Activated CD4-positive, alpha-beta T cell treated with anti-CD3 and anti-CD28 coated beads, Interleukin-2, amount 10 ng/mL, durations not matched to agents 7 days and 5 days (primary cell): Measurements from ENCODE around the gene KLHL11. TPM values are rescaled to one million over a fixed set of nuclear protein-coding genes. Genes with fewer than 3 reads are reported as not detected.

Experiments
- CTCF ChIA-PET: fragments of 350-600 bp; sonication (Branson Sonifier 250); formaldehyde crosslinking; loops from one replicate; lab custom pipeline; 2021; ENCODE audit warnings: antibody characterized with exemption; lab: Charles Lee
- POLR2A ChIA-PET: fragments of 350-600 bp; sonication (Branson Sonifier 250); formaldehyde crosslinking; loops from one replicate; lab custom pipeline; 2021; ENCODE audit warnings: antibody characterized with exemption; lab: Charles Lee
- DNase-seq: peaks from one replicate; pipeline ENCODE4 v3.0.0-alpha.2; 2020
- H3K27ac Mint-ChIP-seq: one replicate; pipeline ENCODE4 v1.8.0; 2021; ENCODE audit warnings: mild to moderate bottlenecking, moderate library complexity, mixed read lengths
- H3K27me3 Mint-ChIP-seq: one replicate; pipeline ENCODE4 v1.8.0; 2021; ENCODE audit warnings: mixed read lengths
- H3K36me3 Mint-ChIP-seq: one replicate; pipeline ENCODE4 v1.8.0; 2021; ENCODE audit warnings: low read depth, mixed read lengths
- H3K4me1 Mint-ChIP-seq: one replicate; pipeline ENCODE4 v1.8.0; 2021; ENCODE audit warnings: mixed read lengths
- H3K4me3 Mint-ChIP-seq: one replicate; pipeline ENCODE4 v1.8.0; 2021; ENCODE audit warnings: mild to moderate bottlenecking, moderate library complexity, mixed read lengths
- H3K9me3 Mint-ChIP-seq: one replicate; pipeline ENCODE4 v1.8.0; 2021; ENCODE audit warnings: mixed read lengths
- total RNA-seq, 2 experiments: library from RNA; stranded (reverse); gene quantifications; one replicate each; pipeline ENCODE4 v1.2.3, GENCODE V29; 2021

The KLHL11 gene
- total RNA-seq, 2 experiments from 2014 or later: 13.2 to 13.9 TPM

DNA sequence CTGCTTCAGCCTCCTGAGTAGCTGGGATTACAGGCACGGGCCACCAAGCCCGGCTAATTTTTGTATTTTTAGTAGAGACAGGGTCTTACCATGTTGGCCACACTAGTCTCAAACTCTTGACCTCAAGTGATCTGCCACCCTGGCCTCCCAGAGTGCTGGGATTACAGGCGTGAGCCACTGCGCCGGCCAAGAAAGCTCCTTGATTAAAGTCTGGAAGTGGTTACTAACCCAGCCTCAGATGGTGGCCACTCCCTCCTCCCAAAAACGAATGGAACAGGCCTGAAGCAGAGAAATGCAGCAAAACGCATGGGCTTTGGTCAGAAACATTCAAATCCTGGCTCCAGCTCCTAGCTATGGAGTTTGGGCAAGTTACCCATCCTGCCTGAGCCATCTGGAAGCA is 41.1 kb downstream of the KLHL11 start:
- CTCF ChIA-PET: interaction anchor here (2.3 kb wide), 1 partner anchor 13 kb away, joined by 7 read pairs; the partner anchor contains the start of gene P3H4
- Mint-ChIP-seq H3K4me1 (no peaks in the 10 kb centered on the region), H3K4me3 (no peak overlapping the region)

DNA sequence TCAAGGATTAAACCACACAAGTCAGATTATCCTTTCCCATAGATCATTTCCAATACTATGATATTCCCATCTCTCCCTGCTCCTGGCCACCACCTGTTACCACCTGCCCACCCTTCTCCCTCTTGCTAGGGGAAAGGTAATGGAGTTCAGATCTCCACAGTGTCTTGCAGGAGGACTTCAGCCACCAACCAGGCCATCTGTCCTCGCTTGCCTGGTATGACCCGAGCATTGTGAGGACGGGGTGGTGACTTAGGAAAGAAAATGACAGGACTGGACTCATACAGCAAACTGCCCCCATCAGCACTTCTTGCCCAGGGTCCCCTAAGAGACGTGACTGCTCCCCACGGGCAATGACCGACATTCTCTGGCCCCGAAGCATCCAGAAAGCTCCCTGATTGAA is 41.6 kb downstream of the KLHL11 start:
- Mint-ChIP-seq H3K27me3 (no peaks in the 10 kb centered on the region), H3K4me1 (no peaks in the 10 kb centered on the region), H3K27ac (no peak overlapping the region), H3K9me3 (no peaks in the 10 kb centered on the region), H3K4me3 (no peak overlapping the region), H3K36me3 (no peaks in the 10 kb centered on the region)
- ChIA-PET POLR2A (no interaction called here), CTCF (interaction anchor here (0.6 to 2.3 kb wide), 2 partner anchors 12 to 21 kb away, joined by 4 to 7 read pairs; partner anchors contain the start of gene P3H4)
- no peak for DNase-seq

More for the DNA sequence above, 41.1 kb downstream of the KLHL11 start:
- no peak for DNase-seq
- H3K27me3 Mint-ChIP-seq: no peaks in the 10 kb centered on the region
- no peaks in the 10 kb centered on the region for H3K36me3 Mint-ChIP-seq
- H3K27ac Mint-ChIP-seq: no peak overlapping the region
- no peaks in the 10 kb centered on the region for H3K9me3 Mint-ChIP-seq
- POLR2A ChIA-PET: no interaction called here

DNA sequence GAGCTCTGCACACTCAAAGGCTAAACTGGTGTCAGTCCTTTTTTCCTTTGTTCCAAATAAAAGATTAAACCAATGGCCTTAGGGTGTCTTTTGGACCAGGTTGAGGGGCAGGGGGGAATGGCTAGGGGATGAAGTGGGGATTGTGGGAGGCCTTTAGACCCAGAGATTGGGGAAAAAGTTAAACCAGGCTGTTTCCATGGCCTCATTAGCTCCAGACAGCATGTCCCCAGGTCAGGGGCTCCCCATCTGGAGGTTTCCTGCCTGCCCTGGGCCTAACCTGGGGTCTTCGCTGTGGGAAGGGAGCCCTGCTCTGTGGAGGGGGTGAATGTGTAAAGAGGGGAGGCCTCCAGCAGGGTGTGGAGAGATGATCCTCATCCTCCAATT is 42.1 kb downstream of the KLHL11 start:
- Mint-ChIP-seq H3K4me3 (no peak overlapping the region), H3K27ac (no peak overlapping the region), H3K27me3 (no peaks in the 10 kb centered on the region), H3K9me3 (no peaks in the 10 kb centered on the region), H3K36me3 (no peaks in the 10 kb centered on the region), H3K4me1 (no peaks in the 10 kb centered on the region)
- POLR2A ChIA-PET: no interaction called here
- DNase-seq: no peak
- CTCF ChIA-PET: interaction anchor here (0.6 to 2.3 kb wide), 5 partner anchors 12 to 30 kb away, joined by 3 to 7 read pairs (median 3); partner anchors contain the start of gene P3H4

DNA sequence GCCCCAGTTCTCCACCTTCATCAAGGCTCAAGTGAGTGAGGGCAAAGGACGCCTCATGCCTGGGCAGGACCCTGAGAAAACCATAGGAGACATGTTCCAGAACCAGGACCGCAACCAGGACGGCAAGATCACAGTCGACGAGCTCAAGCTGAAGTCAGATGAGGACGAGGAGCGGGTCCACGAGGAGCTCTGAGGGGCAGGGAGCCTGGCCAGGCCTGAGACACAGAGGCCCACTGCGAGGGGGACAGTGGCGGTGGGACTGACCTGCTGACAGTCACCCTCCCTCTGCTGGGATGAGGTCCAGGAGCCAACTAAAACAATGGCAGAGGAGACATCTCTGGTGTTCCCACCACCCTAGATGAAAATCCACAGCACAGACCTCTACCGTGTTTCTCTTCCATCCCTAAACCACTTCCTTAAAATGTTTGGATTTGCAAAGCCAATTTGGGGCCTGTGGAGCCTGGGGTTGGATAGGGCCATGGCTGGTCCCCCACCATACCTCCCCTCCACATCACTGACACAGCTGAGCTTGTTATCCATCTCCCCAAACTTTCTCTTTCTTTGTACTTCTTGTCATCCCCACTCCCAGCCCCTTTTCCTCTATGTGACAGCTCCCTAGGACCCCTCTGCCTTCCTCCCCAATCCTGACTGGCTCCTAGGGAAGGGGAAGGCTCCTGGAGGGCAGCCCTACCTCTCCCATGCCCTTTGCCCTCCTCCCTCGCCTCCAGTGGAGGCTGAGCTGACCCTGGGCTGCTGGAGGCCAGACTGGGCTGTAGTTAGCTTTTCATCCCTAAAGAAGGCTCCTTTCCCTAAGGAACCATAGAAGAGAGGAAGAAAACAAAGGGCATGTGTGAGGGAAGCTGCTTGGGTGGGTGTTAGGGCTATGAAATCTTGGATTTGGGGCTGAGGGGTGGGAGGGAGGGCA is 42.7 kb downstream of the KLHL11 start:
- no peaks in the 10 kb centered on the region for H3K36me3 Mint-ChIP-seq
- POLR2A ChIA-PET: no interaction called here
- no peaks in the 10 kb centered on the region for H3K4me1 Mint-ChIP-seq
- no peak overlapping the region for H3K4me3 Mint-ChIP-seq
- no peaks in the 10 kb centered on the region for H3K27me3 Mint-ChIP-seq
- no peak overlapping the region for H3K27ac Mint-ChIP-seq
- DNase-seq: no peak
- CTCF ChIA-PET: interaction anchor here (0.7 to 2.3 kb wide), 4 partner anchors 11 to 31 kb away, joined by 3 to 7 read pairs (median 3); partner anchors contain the start of gene P3H4
- no peaks in the 10 kb centered on the region for H3K9me3 Mint-ChIP-seq

DNA sequence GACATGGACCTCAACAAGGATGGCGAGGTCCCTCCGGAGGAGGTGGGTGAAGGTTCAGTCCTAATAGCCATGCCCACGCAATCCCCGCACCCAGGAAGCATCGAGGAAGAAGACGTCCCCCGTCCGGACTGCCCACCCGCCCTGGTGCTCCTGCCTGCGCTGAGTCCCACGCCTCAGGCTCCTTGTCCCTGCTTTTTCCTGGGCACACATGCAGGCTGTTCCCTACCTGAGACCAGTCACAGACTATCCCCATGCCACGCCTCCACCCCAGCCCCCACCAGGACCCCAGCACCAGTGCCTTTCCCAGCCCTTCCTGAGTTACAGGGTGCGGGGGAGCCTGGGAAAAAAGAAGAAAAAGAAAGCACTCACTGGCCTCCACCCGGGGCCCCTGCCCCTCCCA is 43.4 kb downstream of the KLHL11 start:
- Mint-ChIP-seq H3K4me1 (no peaks in the 10 kb centered on the region), H3K36me3 (no peaks in the 10 kb centered on the region), H3K9me3 (no peaks in the 10 kb centered on the region), H3K4me3 (no peak overlapping the region), H3K27ac (no peak overlapping the region), H3K27me3 (no peaks in the 10 kb centered on the region)
- ChIA-PET POLR2A (no interaction called here), CTCF (interaction anchor here (1.5 to 2.3 kb wide), 2 partner anchors 10 to 32 kb away, joined by 3 to 7 read pairs; partner anchors contain the start of gene P3H4)
- no peak for DNase-seq

DNA sequence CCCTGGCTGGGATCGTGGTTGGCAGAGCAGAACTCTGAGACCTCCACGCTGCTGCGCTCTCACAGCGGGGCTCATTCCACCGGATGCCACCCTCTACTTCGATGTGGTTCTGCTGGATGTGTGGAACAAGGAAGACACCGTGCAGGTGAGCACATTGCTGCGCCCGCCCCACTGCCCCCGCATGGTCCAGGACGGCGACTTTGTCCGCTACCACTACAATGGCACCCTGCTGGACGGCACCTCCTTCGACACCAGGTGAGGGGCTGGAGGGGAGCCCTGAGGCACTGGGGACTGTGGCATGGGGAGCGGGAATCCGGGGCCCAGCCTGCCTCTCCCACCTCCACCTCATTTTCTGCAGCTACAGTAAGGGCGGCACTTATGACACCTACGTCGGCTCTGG is 47.2 kb downstream of the KLHL11 start:
- ChIA-PET CTCF (interaction anchor here (1.1 kb wide), 1 partner anchor 20 kb away, joined by 3 read pairs; no protein-coding TSS in a partner anchor), POLR2A (no interaction called here)
- no peak for DNase-seq

DNA sequence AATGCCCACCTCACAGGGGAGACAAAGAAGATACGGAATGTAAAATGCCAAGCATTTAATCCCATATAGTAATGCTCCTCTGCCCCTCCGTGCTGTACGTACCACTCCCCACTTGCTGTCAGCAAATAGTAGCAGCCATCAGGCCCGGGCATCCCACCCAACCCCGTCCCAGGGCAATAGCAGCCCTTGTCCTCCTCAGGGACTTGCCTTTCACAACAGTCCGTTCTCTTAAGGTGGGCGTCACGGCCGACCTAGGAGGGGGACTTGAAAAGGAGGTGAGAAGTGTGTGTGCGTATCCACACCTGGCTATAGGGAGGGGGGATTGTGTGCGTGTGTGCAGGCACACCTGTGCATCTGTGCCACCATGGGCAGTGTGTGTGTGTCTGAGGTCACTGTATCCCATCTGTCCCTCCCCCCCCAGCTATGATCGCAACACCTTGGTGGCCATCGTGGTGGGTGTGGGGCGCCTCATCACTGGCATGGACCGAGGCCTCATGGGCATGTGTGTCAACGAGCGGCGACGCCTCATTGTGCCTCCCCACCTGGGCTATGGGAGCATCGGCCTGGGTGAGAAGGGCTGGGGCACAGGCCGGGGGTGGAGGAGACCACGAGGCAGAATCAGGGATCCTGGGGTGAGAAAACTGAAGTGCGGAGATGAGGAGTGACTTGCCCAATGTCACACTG is 48.4 kb downstream of the KLHL11 start:
- no peaks in the 10 kb centered on the region for H3K36me3 Mint-ChIP-seq
- H3K9me3 Mint-ChIP-seq: no peaks in the 10 kb centered on the region
- no peak for DNase-seq
- no peak overlapping the region for H3K4me3 Mint-ChIP-seq
- H3K4me1 Mint-ChIP-seq: peaks cover 8% of the 10 kb centered on the region
- no peak overlapping the region for H3K27ac Mint-ChIP-seq
- H3K27me3 Mint-ChIP-seq: peaks cover 13% of the 10 kb centered on the region
- ChIA-PET CTCF (no interaction called here), POLR2A (no interaction called here)

More for the DNA sequence above, 47.2 kb downstream of the KLHL11 start:
- peaks cover 2% of the 10 kb centered on the region for H3K4me1 Mint-ChIP-seq
- H3K4me3 Mint-ChIP-seq: no peak overlapping the region
- no peaks in the 10 kb centered on the region for H3K36me3 Mint-ChIP-seq
- H3K27me3 Mint-ChIP-seq: peaks cover 8% of the 10 kb centered on the region
- H3K27ac Mint-ChIP-seq: no peak overlapping the region
- no peaks in the 10 kb centered on the region for H3K9me3 Mint-ChIP-seq

DNA sequence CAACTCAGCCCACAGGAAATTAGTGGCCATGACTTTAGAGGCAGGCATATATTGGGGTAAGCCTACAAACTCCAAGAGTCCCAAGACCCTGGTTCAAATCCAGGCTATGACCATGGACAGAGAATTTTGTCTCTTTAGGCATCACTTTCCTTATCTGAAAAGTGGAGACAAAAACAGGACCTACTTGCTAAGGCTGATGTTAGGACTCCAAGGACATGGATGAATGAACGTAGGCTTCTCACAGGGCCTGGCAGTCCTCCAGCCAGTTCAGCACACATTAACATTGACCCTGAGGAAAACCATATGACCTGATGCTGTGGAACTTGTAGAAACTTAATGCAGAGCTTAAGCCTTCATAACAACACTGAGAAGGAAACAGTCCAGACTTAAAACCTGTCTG is 51.0 kb downstream of the KLHL11 start:
- no peak for DNase-seq
- Mint-ChIP-seq H3K4me3 (no peak overlapping the region), H3K9me3 (no peaks in the 10 kb centered on the region), H3K27ac (no peak overlapping the region), H3K36me3 (no peaks in the 10 kb centered on the region), H3K27me3 (peaks cover 18% of the 10 kb centered on the region), H3K4me1 (peaks cover 12% of the 10 kb centered on the region)
- POLR2A ChIA-PET: interaction anchor here (0.6 kb wide), 1 partner anchor 20 kb away, joined by 4 read pairs; no protein-coding TSS in a partner anchor
- CTCF ChIA-PET: interaction anchor here (1.3 to 1.5 kb wide), 2 partner anchors 12 to 13 kb away, joined by 5 to 6 read pairs; no protein-coding TSS in a partner anchor

DNA sequence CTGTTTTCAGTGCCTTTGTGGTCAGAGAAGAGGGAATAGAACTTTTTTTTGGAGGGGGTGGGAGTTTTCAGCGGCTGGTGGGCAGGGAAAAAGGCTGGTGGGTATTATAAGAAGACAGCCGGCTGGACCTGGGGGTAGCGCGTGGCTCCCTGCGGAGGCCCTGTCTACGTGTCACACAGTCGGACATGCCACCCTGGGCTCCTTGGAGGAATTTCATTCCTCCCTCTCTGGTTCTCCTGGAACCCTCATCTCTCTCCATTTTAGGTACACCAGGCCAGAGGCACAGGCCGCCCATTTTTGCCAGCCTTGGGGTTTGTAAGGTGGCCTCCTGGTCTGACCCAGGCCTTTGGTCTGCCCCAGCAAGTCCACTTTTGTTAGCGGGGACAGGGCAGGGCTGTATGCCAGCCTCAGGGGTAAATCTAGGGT is 51.5 kb downstream of the KLHL11 start:
- POLR2A ChIA-PET: no interaction called here
- peaks cover 12% of the 10 kb centered on the region for H3K4me1 Mint-ChIP-seq
- no peak for DNase-seq
- H3K27me3 Mint-ChIP-seq: peaks cover 18% of the 10 kb centered on the region
- H3K9me3 Mint-ChIP-seq: no peaks in the 10 kb centered on the region
- H3K4me3 Mint-ChIP-seq: peak overlapping the region; percentile 31
- CTCF ChIA-PET: interaction anchor here (1.3 kb wide), 1 partner anchor 12 kb away, joined by 5 read pairs; no protein-coding TSS in a partner anchor
- H3K27ac Mint-ChIP-seq: no peak overlapping the region
- no peaks in the 10 kb centered on the region for H3K36me3 Mint-ChIP-seq

DNA sequence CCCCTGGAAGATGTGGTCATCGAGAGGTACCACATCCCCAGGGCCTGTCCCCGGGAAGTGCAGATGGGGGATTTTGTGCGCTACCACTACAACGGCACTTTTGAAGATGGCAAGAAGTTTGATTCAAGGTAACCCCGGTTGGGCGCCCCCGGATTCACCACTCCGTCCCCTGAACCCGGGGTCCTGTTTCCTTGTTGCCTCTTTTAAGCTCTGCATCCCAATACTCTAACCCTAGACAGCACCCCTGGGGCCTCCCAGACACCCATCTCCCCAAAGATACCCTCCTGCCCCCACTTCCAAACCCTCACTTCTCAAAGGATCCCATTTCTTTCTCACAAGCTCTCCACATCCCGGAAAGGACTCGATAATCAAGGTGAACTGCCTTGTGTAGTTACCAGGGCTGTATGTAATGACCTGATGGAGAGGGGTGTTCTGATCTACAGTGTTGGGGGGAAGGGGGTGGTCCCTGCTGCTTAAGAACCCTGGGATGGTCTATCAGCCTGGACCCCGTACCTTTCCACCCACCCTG is 52.0 kb downstream of the KLHL11 start:
- POLR2A ChIA-PET: no interaction called here
- Mint-ChIP-seq H3K4me3 (peak overlapping the region; percentile 31), H3K4me1 (peaks cover 12% of the 10 kb centered on the region), H3K9me3 (no peaks in the 10 kb centered on the region), H3K27me3 (peaks cover 18% of the 10 kb centered on the region), H3K36me3 (no peaks in the 10 kb centered on the region), H3K27ac (no peak overlapping the region)
- no peak for DNase-seq
- CTCF ChIA-PET: no interaction called here

DNA sequence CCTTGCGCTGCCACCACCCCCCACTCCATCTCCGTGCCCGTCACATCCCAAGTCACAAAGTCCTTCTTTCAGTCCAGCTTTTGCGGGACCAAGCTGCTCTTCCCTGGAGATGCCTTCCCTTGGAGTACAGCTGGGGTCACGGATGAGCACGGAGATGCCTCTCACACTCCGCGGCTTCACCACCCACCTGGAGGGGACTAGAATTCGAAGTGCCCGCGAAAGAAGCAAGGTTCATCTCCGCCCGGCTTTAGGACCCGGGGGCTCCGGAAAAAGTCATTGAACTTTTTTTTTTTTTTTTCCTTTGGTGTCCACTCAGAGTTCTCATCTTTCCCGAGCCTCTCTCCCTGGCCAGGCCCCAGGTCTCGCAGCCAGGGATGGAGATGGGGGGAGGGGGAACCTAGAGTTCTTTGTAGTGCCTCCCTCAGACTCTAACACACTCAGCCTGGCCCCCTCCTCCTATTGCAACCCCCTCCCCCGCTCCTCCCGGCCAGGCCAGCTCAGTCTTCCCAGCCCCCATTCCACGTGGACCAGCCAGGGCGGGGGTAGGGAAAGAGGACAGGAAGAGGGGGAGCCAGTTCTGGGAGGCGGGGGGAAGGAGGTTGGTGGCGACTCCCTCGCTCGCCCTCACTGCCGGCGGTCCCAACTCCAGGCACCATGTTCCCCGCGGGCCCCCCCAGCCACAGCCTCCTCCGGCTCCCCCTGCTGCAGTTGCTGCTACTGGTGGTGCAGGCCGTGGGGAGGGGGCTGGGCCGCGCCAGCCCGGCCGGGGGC is 52.7 kb downstream of the KLHL11 start, which contains the start of gene FKBP10:
Gene FKBP10 (plus strand): TSS at position 624 of the 771 bp plus-strand sequence. CDS start 31 bp downstream, at position 655.
- POLR2A ChIA-PET: no interaction called here
- peak within 1 kb of the TSS; percentile 82 for H3K27ac Mint-ChIP-seq
- H3K36me3 Mint-ChIP-seq: no peaks in the 10 kb centered on the region

More for the DNA sequence above, 52.7 kb downstream of the KLHL11 start, which contains the start of gene FKBP10:
- Mint-ChIP-seq H3K9me3 (no peaks in the 10 kb centered on the region), H3K27me3 (peaks cover 18% of the 10 kb centered on the region), H3K4me1 (peaks cover 12% of the 10 kb centered on the region), H3K4me3 (peak within 1 kb of the TSS; percentile 78)
- peak; percentile 31 for DNase-seq
- CTCF ChIA-PET: interaction anchor here (0.6 to 1.8 kb wide), 8 partner anchors 10 to 525 kb away, joined by 3 to 7 read pairs (median 4); no protein-coding TSS in a partner anchor
